GM18951 (cell line): ENCODE measurements around the gene NPAS2.

Source experiments
- POLR2A ChIP-seq: IDR thresholded peaks from 4 replicates; pipeline ENCODE4 v1.6.1; 2011; ENCODE audit warnings: mild to moderate bottlenecking; ENCODE audit not compliant: insufficient read length, insufficient read depth; ENCODE audit errors: extremely low read depth
- in situ Hi-C: fragments of 300-500 bp; cut with MboI; formaldehyde crosslinking; loops from one replicate; pipeline ENCODE4 v1.12.0; 2022; ENCODE audit warnings: low sequenced_read_pairs, mixed read lengths, inconsistent platforms; ENCODE audit not compliant: unreplicated experiment

The NPAS2 gene

DNA sequence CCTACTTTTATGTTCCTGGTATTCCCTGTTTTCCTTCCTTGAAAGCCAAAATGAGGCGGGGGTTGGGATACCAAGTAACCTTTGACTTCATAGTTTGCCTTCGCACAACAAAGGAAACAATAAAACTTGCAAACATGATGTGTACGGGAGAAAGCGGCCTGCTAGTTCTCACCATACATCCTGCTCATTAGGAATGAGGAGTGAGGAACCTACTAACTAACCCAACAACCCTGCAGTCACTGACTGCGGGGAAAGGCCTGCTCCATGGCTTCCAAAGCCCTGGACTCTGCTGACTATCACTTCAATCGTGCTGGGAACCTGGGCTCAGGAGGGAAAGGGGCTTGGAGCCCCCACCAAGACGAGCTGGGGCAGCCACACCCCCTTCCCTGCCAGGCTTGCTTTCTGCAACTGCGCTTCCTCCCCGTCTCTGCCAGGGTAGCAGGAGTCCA lies 206.3 kb downstream of the NPAS2 start:
- in situ Hi-C loops: no loop called here
- TF ChIP-seq POLR2A: no peak

DNA sequence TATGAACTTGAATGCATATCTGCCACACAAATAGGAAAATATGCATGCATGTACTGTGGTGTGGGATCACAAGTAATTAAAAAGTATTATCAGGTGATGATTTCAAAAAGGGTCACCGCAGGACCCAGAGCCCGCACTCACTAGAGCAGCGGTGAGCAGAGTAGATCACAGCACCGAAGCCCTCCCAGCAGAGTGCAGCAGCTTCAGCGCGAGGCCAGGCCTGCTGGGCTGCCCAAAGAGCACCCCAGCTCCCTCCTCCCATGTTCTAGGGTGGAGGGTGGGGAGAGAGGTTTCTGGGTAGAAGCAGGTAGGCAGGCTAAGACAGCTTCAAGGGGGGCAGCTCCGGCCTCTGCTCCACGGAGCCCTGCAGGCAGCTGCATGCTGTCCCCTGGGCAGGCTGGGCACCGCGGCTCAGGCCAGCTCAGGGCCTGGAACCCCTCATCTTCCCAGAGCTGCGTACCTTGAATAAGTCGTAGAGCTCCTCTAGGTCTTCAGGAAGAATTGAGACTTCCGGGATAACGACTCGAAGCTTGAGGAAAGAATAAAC lies 207.1 kb downstream of the NPAS2 start:
- TF ChIP-seq POLR2A: no peak
- in situ Hi-C loops: no loop called here

GRCh38 chr2:101027852-101028251 lies 207.9 kb downstream of the NPAS2 start:
- no peak for TF ChIP-seq POLR2A
- in situ Hi-C loops: no loop called here

DNA sequence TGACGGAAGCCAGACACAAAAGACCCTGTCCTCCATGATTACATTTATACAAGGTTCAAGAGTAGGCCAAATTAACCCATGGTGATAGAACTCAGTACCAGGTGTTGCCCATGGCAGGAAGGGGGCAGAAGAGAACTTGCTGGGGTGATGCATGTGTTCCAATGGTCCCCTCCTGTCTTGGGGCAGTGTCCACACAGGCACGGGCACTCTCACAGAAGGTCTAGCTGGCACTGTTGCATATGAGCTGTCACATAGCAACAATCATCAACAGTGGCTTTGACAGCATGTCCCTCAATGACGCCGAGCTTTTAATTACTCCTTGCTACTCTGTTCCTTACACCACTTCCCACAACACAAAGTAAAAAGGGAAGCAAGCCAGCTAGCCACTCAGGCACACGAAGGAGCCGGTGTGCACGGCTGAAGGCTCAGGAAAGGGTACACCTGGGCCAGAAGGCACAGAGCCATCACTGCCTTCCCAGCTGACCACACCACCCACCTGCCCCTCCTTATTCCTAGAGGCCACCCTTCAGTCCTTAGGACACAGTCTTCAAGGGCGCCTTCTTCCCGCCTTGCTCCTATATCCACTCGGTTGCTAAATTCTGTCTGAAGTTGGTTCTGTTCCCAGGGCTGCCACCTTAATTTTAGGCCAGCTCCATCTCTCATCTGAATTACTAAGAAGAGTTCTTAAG lies 211.1 kb downstream of the NPAS2 start:
- no peak for TF ChIP-seq POLR2A
- in situ Hi-C loops: no loop called here

DNA sequence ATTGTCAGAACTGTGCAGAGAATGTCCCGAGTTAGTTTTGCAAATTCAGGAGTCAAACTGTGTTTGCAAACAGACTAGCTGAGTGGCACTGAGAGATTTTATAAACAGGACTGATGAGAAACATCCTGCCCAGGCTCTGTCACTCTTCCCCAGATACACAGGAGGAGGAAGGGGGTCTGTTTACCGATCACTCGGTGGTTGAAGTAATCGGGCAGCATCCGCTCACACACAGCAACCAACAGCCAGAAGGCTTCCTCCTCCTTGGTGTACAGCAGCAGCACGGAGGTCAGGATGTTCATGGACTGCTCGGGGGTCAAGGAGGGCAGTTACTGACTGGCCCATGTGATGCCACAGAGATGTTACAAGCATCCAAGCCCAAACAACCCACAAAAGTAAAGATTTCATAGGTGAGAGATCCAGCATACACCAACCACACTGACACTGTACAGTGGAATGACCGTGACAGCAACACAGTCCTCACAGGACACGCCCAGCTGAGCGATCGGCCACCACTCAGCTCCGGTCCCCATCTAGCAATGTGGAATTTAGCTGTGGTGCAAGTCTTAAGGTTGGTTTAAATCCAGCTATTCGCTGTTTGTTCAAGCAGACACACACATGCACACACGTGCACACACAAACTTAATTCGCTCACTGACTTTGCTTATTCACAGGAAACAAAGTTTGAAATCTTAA lies 212.3 kb downstream of the NPAS2 start:
- TF ChIP-seq POLR2A: no peak
- in situ Hi-C loops: no loop called here

DNA sequence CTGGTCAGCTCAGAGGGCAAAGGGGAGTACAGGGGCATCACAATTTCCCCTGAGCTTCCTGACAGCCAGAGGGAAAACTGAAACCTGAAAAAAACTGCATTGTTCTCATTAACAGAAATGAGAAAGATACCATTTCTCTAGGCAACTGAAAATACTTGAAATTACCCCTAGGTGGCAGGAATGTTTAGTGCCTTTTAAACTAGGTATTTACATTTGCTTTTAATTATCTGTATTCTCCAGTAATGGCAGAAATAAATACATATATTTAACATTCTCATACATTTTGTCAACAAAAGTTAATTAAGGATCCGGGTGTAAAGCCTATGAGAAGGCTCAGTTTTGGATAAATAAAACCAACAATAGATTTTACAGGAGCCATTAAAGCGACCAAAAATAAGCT lies 216.6 kb downstream of the NPAS2 start:
- in situ Hi-C loops: no loop called here
- TF ChIP-seq POLR2A: no peak

- TF ChIP-seq POLR2A: no peak
- in situ Hi-C loops: no loop called here
Measured at GRCh38 chr2:101037161-101037755, 217.3 kb downstream of the NPAS2 start.

GRCh38 chr2:101038455-101039255 lies 218.7 kb downstream of the NPAS2 start:
- in situ Hi-C loops: no loop called here
- TF ChIP-seq POLR2A: no peak

GRCh38 chr2:101040072-101040471 lies 220.1 kb downstream of the NPAS2 start:
- in situ Hi-C loops: no loop called here
- no peak for TF ChIP-seq POLR2A

DNA sequence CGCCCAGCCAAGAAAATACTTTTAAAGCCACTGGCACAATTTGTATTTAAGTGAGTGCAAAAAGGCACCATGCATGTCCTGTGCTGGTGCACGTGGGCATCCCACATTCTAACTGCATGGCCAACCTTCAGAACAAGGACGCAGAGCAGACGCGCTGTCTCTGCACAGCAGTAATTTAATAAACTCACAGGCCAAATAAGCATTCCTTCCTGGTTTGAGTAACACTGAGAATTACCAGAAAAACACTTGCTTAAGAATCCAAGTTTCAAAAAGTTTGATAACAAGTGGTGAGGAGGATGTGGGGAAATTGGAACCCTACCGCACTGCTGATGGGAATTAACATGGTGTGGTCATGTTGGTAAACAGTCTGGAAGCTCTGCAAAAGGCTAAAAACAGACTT lies 220.8 kb downstream of the NPAS2 start:
- in situ Hi-C loops: no loop called here
- TF ChIP-seq POLR2A: no peak

- in situ Hi-C loops: no loop called here
- no peak for TF ChIP-seq POLR2A
Measured at GRCh38 chr2:101041413-101041812, 221.5 kb downstream of the NPAS2 start.

GRCh38 chr2:101045330-101045729 lies 225.4 kb downstream of the NPAS2 start:
- TF ChIP-seq POLR2A: no peak
- in situ Hi-C loops: no loop called here
